ENCODE data around the gene KLRF1.
A peak's percentile ranks its signal among the peaks of the same experiment; 100 is the strongest.

KLRF1 gene

DNA sequence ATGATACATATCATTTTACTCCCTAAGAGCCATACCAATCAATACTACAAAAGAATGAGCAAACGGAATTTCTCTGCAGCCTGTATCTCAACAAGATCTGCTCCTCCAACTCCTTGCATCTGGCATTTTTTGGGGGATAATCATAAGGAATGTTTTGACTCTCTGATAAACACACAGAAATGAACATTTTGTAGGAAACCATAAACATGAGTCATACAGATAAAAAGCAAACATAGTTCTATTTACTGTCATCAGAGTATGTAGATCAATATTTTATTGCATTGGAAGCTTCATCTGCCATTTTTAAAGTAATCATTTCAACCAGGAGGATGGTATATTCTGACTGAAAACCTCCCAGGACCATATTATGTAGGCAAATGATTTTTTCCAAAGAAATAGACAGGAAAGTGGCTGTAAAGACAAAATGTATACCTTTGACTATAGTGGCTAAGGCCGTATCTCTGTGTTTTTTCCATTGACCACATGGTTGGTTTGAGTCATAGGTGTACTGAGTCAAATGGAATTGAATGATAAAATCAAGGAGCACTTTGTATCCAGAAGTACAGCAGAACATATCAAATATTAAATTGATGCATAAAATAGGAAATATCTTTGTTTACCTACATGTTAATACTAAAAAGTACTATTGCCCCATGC, 34.2 kb upstream of the KLRF1 start:
- Histone ChIP-seq H3K4me3 (ENCODE audit: severe bottlenecking) (no peak overlapping the region), H3K4me1 (ENCODE audit: insufficient read depth, poor library complexity, severe bottlenecking) (no peaks in the 10 kb centered on the region), H3K27ac (ENCODE audit: poor library complexity, severe bottlenecking) (no peak overlapping the region), H3K27me3 (ENCODE audit: insufficient read depth, poor library complexity, severe bottlenecking) (no peaks in the 10 kb centered on the region), H3K9me3 (ENCODE audit: severe bottlenecking) (no peaks in the 10 kb centered on the region), H3K36me3 (ENCODE audit: low read depth) (no peaks in the 10 kb centered on the region)
- ATAC-seq (ENCODE audit: low read depth) (peak; percentile 48; the same call in 2 of the 3 replicates), DNase-seq (ENCODE audit: low spot score) (no peak)
- TF ChIP-seq, protein P1, sequence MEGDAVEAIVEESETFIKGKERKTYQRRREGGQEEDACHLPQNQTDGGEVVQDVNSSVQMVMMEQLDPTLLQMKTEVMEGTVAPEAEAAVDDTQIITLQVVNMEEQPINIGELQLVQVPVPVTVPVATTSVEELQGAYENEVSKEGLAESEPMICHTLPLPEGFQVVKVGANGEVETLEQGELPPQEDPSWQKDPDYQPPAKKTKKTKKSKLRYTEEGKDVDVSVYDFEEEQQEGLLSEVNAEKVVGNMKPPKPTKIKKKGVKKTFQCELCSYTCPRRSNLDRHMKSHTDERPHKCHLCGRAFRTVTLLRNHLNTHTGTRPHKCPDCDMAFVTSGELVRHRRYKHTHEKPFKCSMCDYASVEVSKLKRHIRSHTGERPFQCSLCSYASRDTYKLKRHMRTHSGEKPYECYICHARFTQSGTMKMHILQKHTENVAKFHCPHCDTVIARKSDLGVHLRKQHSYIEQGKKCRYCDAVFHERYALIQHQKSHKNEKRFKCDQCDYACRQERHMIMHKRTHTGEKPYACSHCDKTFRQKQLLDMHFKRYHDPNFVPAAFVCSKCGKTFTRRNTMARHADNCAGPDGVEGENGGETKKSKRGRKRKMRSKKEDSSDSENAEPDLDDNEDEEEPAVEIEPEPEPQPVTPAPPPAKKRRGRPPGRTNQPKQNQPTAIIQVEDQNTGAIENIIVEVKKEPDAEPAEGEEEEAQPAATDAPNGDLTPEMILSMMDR (IDR thresholded peaks at IDR 0.05; ENCODE audit: poor library complexity, severe bottlenecking), result no peak

DNA sequence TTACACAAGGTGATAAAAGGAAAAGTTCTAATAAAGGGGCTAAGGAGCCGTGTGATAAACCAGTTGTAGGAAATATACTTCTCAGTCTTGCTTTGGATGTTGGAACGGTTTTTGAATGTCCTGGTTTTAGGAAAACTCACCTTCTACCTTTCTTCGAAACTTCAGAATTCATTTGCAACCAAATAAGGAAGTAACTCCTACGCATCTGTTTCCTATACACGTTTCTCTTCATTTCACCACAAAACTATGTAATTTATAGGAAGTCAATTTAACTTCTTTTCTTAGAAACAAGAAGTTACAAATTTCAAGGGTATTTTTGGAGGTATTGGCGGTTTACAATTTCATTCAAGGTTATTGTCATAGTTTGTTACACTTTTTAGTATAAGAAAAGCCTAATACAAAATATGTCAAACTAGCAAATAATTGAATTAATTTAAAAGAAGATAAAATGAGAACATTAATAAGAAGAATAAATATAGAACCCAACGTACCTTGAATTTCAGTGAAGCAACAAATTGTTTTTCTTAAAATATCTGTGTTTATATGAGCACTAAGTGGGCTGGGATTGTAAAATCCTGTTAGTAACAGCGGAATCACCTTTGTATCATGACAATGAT, 33.4 kb upstream of the KLRF1 start:
- DNase-seq (ENCODE audit: low spot score) (no peak), ATAC-seq (ENCODE audit: low read depth) (no peak)
- TF ChIP-seq, protein P1 (IDR thresholded peaks at IDR 0.05; ENCODE audit: poor library complexity, severe bottlenecking), result no peak
- H3K36me3 ChIP-seq (ENCODE audit: low read depth), result no peaks in the 10 kb centered on the region
- H3K27ac ChIP-seq (ENCODE audit: poor library complexity, severe bottlenecking), result no peak overlapping the region
- H3K27me3 ChIP-seq (ENCODE audit: insufficient read depth, poor library complexity, severe bottlenecking), result no peaks in the 10 kb centered on the region
- no peaks in the 10 kb centered on the region for H3K4me1 ChIP-seq (ENCODE audit: insufficient read depth, poor library complexity, severe bottlenecking)
- H3K4me3 ChIP-seq (ENCODE audit: severe bottlenecking), result no peak overlapping the region
- no peaks in the 10 kb centered on the region for H3K9me3 ChIP-seq (ENCODE audit: severe bottlenecking)

DNA sequence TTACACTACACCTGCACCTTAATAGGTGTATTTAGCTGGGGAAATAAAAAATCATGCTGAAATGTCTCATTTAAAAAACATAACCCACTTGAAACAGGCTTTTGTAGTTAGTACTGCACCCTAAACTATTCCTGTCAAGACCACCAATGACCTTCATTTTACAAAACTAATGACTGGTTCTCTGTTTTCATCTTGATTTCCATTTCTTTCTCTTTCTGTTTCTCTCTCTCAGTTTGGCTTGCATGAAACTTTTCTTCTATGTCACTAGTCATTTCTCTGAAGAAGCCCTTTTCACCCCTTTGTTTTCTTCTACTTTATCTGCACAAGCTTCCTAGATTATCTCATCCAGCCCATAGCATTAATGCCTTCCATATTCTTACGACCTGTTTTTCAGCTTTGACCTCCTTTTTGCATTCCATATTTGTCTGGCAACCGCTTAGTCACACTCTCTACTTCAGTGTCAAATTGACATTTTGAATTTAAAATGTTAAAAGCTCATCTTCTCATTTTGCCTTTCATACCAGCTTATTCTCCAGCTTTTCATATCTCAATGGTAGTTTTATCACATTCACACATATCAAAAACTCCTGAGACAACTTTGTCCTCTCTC, 32.7 kb upstream of the KLRF1 start:
- ATAC-seq (ENCODE audit: low read depth), result no peak
- TF ChIP-seq, protein P1 (IDR thresholded peaks at IDR 0.05; ENCODE audit: poor library complexity, severe bottlenecking), result no peak

DNA sequence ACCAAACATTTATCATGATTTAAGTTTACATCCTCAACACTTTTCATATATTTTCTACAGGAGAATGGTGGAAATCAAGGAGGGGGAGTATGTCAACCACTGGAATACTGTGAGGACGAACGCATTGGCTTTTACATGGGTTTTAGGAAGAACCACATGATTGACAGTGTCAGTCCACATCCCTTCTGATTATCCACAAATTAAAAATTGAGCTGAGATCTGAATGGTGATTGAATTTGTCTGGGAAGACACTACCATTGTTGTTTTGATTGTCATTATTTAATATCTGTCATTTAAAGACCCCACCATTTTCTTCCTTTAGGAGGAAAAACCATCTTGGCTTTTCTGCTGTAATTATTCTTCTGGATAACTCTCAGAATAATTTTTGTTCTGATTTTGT, 31.3 kb upstream of the KLRF1 start:
- Histone ChIP-seq H3K9me3 (ENCODE audit: severe bottlenecking) (no peaks in the 10 kb centered on the region), H3K4me3 (ENCODE audit: severe bottlenecking) (no peak overlapping the region), H3K36me3 (ENCODE audit: low read depth) (no peaks in the 10 kb centered on the region), H3K4me1 (ENCODE audit: insufficient read depth, poor library complexity, severe bottlenecking) (no peaks in the 10 kb centered on the region), H3K27me3 (ENCODE audit: insufficient read depth, poor library complexity, severe bottlenecking) (no peaks in the 10 kb centered on the region), H3K27ac (ENCODE audit: poor library complexity, severe bottlenecking) (no peak overlapping the region)
- ATAC-seq (ENCODE audit: low read depth), result no peak
- TF ChIP-seq, protein P1 (IDR thresholded peaks at IDR 0.05; ENCODE audit: poor library complexity, severe bottlenecking), result no peak
- DNase-seq (ENCODE audit: low spot score), result no peak

More for the DNA sequence above, 32.7 kb upstream of the KLRF1 start:
- Histone ChIP-seq H3K36me3 (ENCODE audit: low read depth) (no peaks in the 10 kb centered on the region), H3K27ac (ENCODE audit: poor library complexity, severe bottlenecking) (no peak overlapping the region), H3K4me1 (ENCODE audit: insufficient read depth, poor library complexity, severe bottlenecking) (no peaks in the 10 kb centered on the region), H3K4me3 (ENCODE audit: severe bottlenecking) (no peak overlapping the region), H3K9me3 (ENCODE audit: severe bottlenecking) (no peaks in the 10 kb centered on the region), H3K27me3 (ENCODE audit: insufficient read depth, poor library complexity, severe bottlenecking) (no peaks in the 10 kb centered on the region)
- no peak for DNase-seq (ENCODE audit: low spot score)

DNA sequence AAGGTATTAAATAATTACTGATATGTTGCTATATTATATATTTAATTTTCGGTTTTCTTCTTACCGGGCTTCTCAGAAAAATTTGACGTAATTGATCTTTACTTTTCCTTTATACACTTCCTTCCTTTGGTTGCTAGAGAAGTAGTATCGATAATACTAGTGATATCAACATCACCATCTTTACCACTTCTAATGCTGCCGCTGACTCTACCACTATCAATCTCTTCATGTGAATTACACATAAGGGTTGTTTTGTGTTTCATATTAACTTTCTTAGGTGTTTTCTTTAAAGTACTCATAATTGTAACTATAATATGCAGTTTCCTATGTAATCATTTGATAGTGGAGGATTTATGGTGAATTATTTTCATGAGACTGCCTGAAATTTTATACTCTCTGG, 30.9 kb upstream of the KLRF1 start:
- no peak for DNase-seq (ENCODE audit: low spot score)
- Histone ChIP-seq H3K27me3 (ENCODE audit: insufficient read depth, poor library complexity, severe bottlenecking) (no peaks in the 10 kb centered on the region), H3K4me3 (ENCODE audit: severe bottlenecking) (no peak overlapping the region), H3K27ac (ENCODE audit: poor library complexity, severe bottlenecking) (no peak overlapping the region), H3K36me3 (ENCODE audit: low read depth) (no peaks in the 10 kb centered on the region), H3K4me1 (ENCODE audit: insufficient read depth, poor library complexity, severe bottlenecking) (no peaks in the 10 kb centered on the region), H3K9me3 (ENCODE audit: severe bottlenecking) (no peaks in the 10 kb centered on the region)
- TF ChIP-seq, protein P1 (IDR thresholded peaks at IDR 0.05; ENCODE audit: poor library complexity, severe bottlenecking), result no peak
- no peak for ATAC-seq (ENCODE audit: low read depth)

All from RWPE2 (cell line).